HG03095 (cell line): Measurements from ENCODE around the gene TBX2.

Experiments used
- ATAC-seq: cut with Tn5 transposase; IDR thresholded peaks from one replicate; pipeline ENCODE4 v1.9.1; 2021; ENCODE audit warnings: moderate library complexity; ENCODE audit not compliant: unreplicated experiment

Gene TBX2

GRCh38 chr17:61387011-61387410 is 12.6 kb upstream of the TBX2 start:
- no peak for ATAC-seq

DNA sequence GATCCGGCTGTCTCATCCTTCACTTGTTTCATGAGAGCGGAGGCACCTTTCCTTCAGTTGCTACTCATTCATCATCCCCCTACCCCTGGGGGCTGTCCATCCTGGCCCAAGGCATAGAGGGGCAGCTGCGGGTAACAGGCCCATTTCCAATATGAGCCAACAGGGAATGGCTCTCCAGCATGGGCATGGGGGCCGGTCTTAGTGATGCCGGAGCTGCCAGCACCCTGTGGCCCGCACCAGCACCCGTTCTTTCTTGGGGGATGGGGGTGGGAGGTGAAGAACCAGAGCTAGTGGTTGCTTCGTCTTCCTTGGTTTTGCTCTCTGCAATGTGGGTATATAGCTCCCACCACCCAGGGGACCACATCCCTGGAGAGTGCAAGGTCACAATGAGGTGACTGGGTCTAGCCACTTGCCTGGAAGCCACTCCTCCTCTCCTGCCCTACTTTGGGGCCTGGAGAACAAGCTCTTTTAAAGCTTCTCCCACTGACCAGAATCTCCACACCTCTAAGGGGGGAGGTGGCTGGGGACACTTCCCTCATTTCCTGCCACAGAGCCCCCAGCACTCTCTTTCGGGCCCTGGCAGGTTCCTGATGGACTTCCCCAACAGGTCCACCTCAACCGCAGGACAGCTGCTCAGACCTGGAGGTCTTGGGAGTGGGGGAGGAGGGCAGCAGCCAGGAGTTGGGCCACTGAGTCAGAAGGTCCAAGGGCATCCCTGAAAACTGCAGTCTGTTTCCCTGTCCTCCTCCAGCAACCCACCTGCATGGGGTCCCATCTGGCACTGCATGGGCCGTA is 11.9 kb upstream of the TBX2 start:
- no peak for ATAC-seq

GRCh38 chr17:61388561-61389356 is 10.9 kb upstream of the TBX2 start:
- ATAC-seq, result no peak

DNA sequence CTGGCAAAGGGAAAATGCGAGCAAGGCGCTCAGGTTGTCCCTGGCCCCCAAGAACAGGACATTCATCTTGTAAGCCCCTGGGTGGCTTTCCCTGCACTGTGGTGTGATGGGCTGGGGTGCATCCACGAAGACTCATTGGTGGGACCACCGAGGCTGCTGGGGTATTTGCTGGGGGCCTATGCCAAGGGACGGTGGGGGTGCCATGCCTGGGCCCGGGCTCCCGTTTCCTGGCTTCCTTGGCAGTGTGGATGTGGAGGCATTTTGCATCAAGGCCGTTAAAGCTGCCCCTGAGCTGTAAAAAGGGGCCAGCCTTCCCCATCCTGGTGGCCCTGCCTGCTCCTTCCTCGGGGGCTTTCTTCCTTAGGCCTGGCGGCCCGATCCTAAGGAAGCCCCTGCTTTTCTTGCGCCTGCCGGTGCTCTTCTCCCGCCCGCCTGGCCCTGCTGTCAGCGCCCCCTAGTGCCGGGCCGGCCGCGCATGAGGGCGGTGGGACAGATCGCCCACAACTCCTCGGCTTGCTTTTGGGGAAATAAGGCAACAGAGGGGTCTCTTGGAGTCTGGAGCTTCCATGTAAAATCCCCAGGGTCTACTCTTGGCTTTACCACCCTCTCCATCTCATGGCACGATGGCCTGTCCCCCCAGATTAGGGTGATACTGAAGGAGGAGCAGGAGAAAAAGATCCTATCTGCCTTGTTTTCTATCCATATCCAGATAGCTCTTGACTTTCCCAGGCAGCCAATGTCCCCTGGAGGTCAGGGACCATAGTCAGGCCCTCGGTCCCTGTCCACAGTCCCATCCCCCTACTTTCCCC is 9.8 kb upstream of the TBX2 start:
- ATAC-seq, result no peak

GRCh38 chr17:61390479-61390791 is 9.2 kb upstream of the TBX2 start:
- ATAC-seq, result no peak

DNA sequence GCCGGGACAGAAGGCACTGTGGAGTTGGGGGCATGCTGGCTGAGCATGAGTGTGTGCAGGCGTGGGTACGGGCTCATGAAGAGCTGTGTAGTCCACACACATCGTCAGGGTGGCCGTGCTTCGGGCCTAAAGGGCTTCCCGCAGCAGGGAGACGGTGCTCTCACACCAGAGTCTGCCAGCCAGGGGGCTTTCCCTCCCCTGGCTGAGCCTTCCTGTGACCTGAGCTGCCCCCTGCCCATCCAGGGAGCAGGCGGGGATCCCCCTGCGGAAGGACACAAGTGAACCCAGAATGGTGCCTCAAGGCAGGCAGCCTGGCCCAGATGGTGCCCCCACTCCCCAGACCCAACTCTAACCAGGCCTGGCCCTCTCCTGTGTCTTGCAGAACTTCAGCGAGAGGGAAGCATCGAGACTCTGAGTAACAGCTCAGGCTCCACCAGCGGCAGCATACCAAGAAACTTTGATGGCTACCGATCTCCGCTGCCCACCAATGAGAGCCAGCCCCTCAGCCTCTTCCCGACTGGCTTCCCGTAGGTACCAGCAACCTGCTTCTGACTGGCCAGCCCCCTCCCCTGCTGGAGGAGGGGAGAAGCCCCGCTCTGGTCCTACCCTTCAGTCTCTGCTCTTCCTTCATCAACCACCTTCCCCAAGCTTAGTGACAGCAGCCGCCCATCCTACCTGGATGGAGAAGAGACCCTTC is 7.9 kb upstream of the TBX2 start:
- ATAC-seq, result no peak

DNA sequence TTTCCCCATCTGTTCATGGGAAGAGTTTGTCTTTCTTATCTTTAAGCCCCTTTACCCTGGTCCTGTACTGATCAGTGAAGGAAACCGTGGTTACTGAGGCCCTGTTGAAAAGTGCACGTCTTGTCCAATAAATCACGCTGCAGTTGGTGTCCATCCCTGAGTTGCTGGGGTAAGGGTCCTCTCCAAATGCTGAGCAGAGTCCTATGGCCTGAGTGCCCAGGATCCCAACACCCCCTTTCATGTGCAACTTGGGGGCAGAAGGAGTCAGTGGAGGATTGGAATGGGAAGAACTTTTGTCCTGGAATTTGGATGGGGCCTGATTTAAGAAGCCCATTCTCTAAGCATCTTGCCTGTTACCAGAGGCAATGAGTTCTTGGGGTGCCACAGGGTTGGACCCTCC is 7.0 kb upstream of the TBX2 start:
- no peak for ATAC-seq

GRCh38 chr17:61393550-61393903 is 6.1 kb upstream of the TBX2 start:
- no peak for ATAC-seq

DNA sequence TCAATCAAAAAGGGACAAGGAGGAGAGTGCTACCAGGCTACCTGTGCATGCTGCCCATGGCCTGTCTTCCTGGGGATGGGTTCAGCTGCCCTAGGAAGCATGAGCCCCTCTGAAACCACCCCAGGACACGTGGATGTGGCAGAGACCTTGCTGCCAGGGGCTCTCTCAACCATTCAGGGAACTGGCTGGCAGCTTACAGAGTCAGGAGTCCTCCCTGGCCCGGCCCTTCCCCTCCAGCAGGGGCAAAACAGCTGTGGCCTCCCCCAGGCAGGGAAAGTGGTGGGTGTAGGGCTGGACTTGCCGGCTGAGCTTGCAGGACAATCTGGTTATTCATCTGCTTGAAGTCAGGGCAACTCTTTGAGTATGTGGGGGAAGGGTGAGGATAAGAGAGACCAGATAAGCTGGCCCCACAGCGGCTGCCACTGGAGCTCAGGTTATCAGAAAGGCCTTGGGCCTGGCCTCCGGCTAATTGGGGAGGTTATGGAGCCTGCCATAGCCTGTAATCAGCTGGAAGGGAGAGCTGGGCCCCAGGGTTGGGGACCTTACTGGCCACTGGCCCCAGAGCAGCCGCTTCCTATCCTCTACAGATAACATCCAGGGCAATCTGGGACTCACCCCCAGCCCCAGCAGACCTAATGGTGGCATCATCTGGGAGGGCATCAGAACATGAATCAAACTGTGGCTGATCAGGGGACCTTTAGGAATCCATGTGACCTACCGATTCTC is 5.6 kb upstream of the TBX2 start:
- ATAC-seq, result no peak

- ATAC-seq, result no peak
These were observed 4.8 kb upstream of the TBX2 start for GRCh38 chr17:61394630-61395408.

DNA sequence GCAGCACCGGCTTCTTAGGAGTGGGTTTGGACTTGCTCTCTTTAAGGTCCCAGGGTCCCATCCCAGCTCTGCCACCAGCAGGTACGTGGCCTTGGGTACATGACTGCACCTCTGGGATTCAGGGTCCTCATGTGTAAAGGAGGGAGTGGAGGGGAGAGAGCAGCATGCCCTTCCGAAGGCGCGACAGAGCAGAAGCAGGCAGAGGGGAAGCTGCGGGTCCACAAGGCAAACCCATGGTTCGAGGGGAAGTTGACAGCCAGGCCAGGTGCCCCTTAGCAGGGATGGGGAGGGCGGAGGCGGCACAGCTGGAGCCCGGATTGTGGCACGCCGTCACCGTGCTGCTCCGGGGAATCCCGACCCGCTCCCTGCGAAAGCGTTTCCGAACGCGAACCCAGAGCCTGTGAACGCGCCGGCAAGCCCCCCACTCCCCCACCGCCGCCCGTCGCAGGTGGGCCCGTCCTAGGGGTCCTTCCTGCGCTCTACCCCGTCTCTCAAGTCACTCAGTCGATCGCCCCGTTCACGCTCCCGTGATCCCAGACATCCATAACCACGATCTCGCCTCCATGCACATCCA is 4.1 kb upstream of the TBX2 start:
- ATAC-seq, result no peak

DNA sequence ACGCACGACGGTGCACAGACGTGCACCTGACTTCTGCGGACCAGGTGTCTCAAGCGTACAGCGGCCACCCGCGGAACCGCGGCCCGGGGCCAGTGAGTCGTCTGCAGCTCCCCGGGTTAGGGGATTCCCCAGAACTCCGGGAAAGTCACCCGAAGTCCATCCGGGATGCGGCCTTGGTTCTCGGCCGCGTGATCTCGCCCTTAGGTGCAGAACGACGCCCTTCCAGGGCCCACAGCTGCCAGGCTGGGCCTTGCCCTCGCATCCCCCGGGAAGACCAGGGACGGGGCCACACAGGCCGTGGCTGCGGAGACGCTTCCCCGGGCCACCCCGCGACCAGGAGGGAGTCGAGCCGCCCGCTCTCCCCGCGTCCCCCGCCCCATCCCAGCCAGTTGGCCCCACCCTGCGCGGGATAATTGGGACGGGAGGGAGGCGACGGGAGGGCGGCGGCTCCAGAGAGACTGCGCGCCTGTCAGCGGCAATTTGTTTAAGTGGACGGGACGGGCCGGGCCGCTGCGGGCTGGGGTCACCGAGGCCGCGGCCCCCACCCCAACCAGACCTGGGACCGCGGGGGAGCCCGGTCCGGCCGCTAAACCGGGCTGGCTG is 3.6 kb upstream of the TBX2 start:
- no peak for ATAC-seq

- ATAC-seq, result no peak
These were observed 3.0 kb upstream of the TBX2 start for GRCh38 chr17:61396586-61397085.

DNA sequence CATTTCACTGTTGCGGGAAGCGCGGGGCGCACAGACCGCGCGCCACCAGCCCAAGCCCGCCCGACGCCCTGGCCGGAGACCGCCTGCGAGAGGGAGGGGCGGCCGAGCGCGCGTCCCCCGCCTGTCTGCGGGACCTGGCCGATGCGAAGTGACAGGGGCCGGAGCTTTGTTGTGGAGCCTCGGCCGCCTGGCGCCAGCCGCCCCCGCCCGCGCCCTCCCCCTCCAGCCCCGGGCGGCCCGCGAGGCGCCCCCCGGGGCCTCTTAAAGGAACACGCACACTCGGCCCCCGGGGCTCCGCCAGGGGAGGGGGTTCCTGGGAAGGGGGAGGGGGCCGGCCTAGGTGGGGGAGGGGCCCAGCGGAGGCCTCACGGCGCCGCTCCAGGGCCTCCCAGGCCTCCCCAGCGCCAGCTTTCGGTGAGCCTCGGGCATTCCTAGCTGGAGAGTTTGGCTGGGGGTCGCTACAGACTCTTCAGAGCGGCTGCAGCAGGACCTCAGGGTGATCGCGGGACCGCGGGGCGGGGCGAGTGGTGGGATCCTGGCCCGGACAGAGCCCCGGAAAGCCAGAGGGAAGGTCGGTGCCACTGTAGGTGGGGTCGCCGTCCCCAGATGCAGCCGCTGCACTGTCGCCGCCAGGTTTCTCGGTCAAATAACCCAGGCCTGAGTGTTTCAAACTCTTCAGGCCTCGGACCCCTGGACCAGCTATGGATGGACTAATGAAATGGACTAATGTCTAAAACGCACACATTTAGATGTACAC is 2.4 kb upstream of the TBX2 start:
- no peak for ATAC-seq

GRCh38 chr17:61398721-61399130 is 917 bp upstream of the TBX2 start:
- no peak for ATAC-seq

- ATAC-seq, result no peak
These were observed 548 bp downstream of the TBX2 start for GRCh38 chr17:61400066-61400716.

- no peak for ATAC-seq
These were observed 1.2 kb downstream of the TBX2 start for GRCh38 chr17:61400717-61401388.
